ENCODE results near the gene SPOCK1. TPM values are rescaled to one million over a fixed set of nuclear protein-coding genes. Genes with fewer than 3 reads are reported as not detected.

SPOCK1 gene
- polyA plus RNA-seq, 4 donors, result 5.9 to 39.6 (median 14.2) TPM

GRCh38 chr5:137098663-137099062 lies 400.5 kb downstream of the SPOCK1 start:
- no peak for DNase-seq (ENCODE audit: low read depth in 4 of 4, low spot score in 3 of 4)

GRCh38 chr5:137098238-137098637 lies 400.9 kb downstream of the SPOCK1 start:
- no peak for DNase-seq (ENCODE audit: low read depth in 4 of 4, low spot score in 3 of 4)

DNA sequence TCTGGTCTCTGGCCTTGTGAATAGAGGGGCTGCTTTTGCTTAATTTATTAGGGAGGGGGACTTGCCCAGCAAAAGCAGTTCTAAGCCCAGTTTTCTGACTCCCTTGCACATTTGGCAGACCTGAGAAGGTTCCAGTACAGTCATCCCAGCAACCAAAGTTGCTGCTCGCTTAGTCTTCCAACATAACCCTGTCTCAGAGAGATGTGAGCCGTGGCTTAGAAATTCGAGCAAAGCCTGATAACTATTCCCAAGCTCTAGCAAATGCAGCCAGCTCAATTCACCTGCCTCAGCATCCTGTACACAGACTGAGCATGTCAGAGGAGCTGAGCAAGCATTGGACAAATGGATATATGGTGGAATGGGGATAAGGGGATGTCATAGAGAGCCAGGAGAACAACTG lies 401.9 kb downstream of the SPOCK1 start:
- DNase-seq (ENCODE audit: low read depth in 4 of 4, low spot score in 3 of 4), result no peak

DNA sequence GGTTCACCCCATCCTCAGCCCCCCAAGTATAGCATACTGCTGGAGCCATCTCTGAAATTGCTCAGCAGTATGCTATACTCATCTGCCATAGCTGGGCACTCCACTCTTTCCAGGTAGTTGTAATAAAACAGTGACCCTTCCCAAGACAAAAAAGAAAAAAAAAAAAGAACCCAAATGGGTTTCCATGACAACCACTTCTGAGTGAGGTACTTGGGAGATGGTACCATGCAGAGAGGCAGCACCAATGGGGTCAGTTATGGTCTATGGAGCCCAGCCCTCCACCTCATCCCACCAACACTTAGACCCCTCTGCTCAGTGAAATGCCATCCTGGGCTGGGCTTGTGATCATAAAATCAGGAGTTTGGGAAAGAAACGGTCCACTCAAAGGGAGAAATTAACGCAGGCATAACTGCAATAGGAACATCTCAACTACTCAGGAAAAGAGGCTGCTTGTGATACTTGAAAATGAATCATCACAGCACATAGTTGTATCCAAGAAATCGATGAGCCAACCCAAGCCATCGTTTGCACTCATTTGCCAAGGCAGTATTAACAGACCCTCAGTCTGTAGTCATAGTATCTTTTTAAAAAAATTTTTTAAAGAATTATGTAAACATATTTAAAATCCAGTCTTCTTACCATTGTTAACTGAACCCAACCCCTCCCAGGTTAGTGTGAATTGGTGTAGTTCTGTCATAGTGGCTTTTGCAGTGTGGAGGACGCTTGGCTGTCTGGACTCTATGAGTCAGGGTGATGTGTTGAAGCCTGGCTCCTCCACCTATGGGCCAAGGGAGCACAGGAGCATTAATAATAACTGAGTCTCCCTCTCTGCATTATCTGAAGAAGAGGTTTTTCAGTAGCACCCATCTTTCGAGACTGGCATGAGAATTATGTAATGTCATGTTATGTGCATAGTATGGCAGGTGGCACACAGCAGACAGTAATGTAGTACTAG lies 402.7 kb downstream of the SPOCK1 start:
- DNase-seq (ENCODE audit: low read depth in 4 of 4, low spot score in 3 of 4), result no peak

GRCh38 chr5:137095597-137095996 lies 403.5 kb downstream of the SPOCK1 start:
- no peak for DNase-seq (ENCODE audit: low read depth in 4 of 4, low spot score in 3 of 4)

- no peak for DNase-seq (ENCODE audit: low read depth in 4 of 4, low spot score in 3 of 4)
Measured at GRCh38 chr5:137092831-137093230, 406.3 kb downstream of the SPOCK1 start.

DNA sequence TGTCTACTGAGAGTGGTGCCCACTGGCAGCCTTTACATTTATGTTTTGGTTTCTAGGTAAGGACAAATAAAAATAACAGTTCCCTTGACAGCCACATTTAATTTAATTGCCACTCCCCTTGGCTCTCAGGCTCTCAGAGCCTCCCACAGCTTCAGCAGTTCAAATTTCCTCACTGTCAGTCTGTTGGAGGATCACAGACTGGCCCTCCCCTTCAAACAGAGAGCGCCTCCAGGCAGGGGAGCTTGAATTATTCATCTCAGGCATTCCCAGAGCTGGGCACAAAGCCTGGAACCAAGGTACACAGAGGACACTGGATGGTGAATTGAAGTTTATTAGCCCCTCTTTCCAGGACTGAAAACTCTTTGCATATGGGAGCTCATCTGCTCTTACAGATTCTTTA lies 407.7 kb downstream of the SPOCK1 start:
- peak in 3 of 4 donors; percentile 42 to 73 (median 50) for DNase-seq (ENCODE audit: low read depth in 4 of 4, low spot score in 3 of 4)

GRCh38 chr5:137090721-137091120 lies 408.4 kb downstream of the SPOCK1 start:
- no peak for DNase-seq (ENCODE audit: low read depth in 4 of 4, low spot score in 3 of 4)

DNA sequence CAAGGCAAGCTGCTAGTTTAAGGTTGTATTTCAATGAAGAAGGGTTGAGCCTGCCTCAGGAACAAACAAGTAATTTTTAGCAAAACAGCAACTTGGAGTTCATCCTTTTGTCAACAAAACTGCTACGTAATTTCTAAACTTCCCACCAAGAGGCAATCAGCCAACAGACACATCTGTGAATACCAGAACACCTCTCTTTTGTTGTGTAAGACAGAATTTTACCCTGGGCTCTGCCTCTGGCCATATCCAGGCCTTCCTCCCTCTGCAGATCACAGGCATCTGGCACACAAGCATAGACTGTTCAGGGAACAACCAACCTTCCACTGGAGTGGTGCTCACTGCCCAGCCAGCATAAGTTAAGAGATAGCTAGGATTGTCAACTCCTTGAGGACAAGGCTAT lies 409.0 kb downstream of the SPOCK1 start:
- no peak for DNase-seq (ENCODE audit: low read depth in 4 of 4, low spot score in 3 of 4)

DNA sequence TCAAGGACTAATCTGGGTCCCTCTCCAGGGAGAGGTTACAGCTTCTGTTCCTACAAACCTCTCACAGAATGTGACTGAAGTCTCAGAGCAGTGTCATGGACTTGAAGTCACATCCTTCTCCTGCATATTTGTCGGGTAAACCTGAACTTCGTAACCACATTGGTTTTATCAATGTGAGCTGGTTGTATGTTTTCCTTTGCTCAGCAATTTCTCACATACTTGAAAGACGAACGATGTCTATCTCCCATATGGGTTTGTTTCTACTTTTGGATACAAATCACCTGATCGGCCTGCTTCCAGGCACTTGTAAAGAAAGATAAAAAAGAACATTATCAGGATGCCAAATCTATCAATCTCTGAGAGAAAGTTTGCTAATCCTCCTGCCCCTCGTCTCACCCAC lies 411.0 kb downstream of the SPOCK1 start:
- no peak for DNase-seq (ENCODE audit: low read depth in 4 of 4, low spot score in 3 of 4)

DNA sequence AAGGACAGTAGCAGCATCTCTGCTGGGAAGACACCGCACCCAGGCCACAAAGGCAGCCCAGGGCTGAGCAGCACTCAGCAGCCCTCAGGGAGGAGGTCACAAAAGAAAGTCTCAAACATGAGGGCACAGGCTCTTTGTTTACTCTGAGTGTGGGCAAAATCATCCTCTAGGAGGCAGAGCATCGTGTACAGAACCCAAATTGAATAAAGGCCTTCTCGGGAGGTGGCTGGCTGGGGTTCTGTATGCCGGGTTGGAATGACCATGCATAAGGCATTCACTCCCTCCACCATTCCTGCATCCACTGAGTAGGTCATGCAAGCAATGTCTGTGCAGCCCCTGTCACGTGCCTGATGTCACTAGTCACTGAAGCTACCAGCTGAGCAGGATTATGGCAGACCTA lies 412.8 kb downstream of the SPOCK1 start:
- no peak for DNase-seq (ENCODE audit: low read depth in 4 of 4, low spot score in 3 of 4)

GRCh38 chr5:137085206-137085605 lies 413.9 kb downstream of the SPOCK1 start:
- no peak for DNase-seq (ENCODE audit: low read depth in 4 of 4, low spot score in 3 of 4)

DNA sequence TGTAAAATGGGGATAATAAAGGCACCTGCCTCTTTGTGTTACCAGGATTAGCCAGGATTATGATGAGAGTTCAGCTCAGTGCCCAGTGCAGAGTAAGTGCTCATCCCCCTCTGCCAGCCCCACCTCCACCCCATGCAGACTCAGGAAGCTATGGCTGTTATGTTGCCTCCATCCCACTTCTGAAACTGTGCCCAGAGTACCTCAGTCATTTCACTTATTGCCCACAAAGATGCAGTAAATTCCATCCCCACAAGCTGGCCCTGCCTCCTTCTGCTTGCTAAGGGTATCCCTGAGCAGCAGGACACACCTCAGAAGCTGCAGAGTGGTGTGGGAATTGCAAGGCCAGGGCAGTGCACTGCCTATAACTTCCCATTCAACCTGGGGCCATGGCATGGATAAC lies 415.1 kb downstream of the SPOCK1 start:
- DNase-seq (ENCODE audit: low read depth in 4 of 4, low spot score in 3 of 4), result no peak

- no peak for DNase-seq (ENCODE audit: low read depth in 4 of 4, low spot score in 3 of 4)
Measured at GRCh38 chr5:137082951-137083350, 416.2 kb downstream of the SPOCK1 start.

GRCh38 chr5:137078171-137078665 lies 420.9 kb downstream of the SPOCK1 start:
- DNase-seq (ENCODE audit: low read depth in 4 of 4, low spot score in 3 of 4), result peak in 1 of 4 donors; percentile 22

GRCh38 chr5:137075163-137075970 lies 423.8 kb downstream of the SPOCK1 start:
- DNase-seq (ENCODE audit: low read depth in 4 of 4, low spot score in 3 of 4), result peak in 2 of 4 donors; percentile 39 to 56

GRCh38 chr5:137073189-137073588 lies 425.9 kb downstream of the SPOCK1 start:
- no peak for DNase-seq (ENCODE audit: low read depth in 4 of 4, low spot score in 3 of 4)

DNA sequence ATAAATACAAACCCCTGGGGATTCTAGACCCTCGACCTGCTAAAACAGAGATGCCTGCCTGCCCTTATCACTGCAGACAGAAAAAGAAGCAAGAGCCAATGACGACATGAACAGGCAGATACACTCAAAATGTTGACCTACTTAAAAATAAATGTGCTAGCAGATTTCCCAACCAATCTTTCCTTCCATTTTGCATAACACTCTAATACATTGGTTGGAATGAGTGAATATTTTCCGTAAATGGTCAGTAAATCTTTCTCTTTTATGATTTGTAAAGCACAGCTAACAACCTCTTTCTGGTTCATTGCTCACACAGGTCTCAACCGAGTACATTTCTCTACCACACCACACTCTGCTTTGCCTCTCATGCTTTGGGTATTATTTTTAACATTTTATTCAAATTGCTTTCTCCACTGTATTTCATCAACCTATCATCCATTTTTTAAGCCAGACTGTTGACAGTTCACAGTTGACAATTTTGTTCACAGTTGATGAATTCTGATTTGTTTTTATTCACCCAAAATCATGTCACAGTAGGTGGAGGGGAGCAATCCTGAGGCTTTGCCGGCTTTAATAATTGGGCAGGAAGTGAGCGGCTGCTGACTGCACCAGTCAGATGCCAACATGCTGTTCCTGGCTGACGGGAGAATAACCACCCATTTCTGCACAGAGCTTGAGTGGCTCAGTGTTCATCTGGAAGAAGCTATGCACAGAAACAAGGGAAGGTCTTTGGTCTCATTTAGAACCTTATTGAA lies 426.6 kb downstream of the SPOCK1 start:
- no peak for DNase-seq (ENCODE audit: low read depth in 4 of 4, low spot score in 3 of 4)

- DNase-seq (ENCODE audit: low read depth in 4 of 4, low spot score in 3 of 4), result no peak
Measured at GRCh38 chr5:137071931-137072330, 427.2 kb downstream of the SPOCK1 start.

- no peak for DNase-seq (ENCODE audit: low read depth in 4 of 4, low spot score in 3 of 4)
Measured at GRCh38 chr5:137071526-137071925, 427.6 kb downstream of the SPOCK1 start.

GRCh38 chr5:137070521-137070920 lies 428.6 kb downstream of the SPOCK1 start:
- DNase-seq (ENCODE audit: low read depth in 4 of 4, low spot score in 3 of 4), result no peak

Measured in left renal pelvis (tissue), 4 donors.